SK-N-SH treated with all-trans-retinoic acid at 6 μM for 48 hours (cell line): ENCODE results near the gene SPR.

ENCODE experiments used
- ZFP30 ChIP-seq: fragments of 450-650 bp; formaldehyde crosslinking; IDR thresholded peaks from 2 replicates; pipeline ENCODE4 v1.5.0; 2022; ENCODE audit warnings: mild to moderate bottlenecking, moderate library complexity
- ZNF565 ChIP-seq: fragments of 450-650 bp; formaldehyde crosslinking; conservative IDR thresholded peaks from 2 replicates; pipeline ENCODE4 v1.5.0; 2020; ENCODE audit warnings: low read depth, mild to moderate bottlenecking, moderate library complexity
- ZNF8 ChIP-seq: fragments of 450-650 bp; formaldehyde crosslinking; IDR thresholded peaks from 2 replicates; pipeline ENCODE4 v1.5.0; 2020; ENCODE audit warnings: mild to moderate bottlenecking, moderate library complexity

GRCh38 chr2:72936660-72937355 is 49.6 kb downstream of the SPR start:
- TF ChIP-seq ZFP30 (CRISPR knock-in tag), result no peak
- no peak for TF ChIP-seq ZNF8
- TF ChIP-seq ZNF565 (CRISPR knock-in tag), result no peak
